Panc1 (cell line): ENCODE measurements around the gene GPR152. TPM values are rescaled to one million over a fixed set of nuclear protein-coding genes. Genes with fewer than 3 reads are reported as not detected.
"Not testable (repeated sequence)": the region's sequence is repeated elsewhere in the genome, so short reads cannot be mapped to it uniquely, and the experiment has no call there.

Experiments
- ATAC-seq: fragments of 200-7000 bp; cut with Tn5 transposase; 2 replicates; pipeline ENCODE4 v1.9.1; 2020; ENCODE audit warnings: mild to moderate bottlenecking, moderate library complexity
- BruUV-seq: library from RNA; stranded (reverse); fragments of 400-500 nt; replicated peaks from 2 replicates; lab custom pipeline; 2021; lab: Mats Ljungman, UMichigan
- CTCF ChIA-PET: fragments of 300-600 bp; sonication (Branson Sonifier 250); formaldehyde crosslinking; loops from one replicate; lab custom pipeline; 2022; ENCODE audit warnings: antibody characterized with exemption; lab: Charles Lee
- POLR2A ChIA-PET: fragments of 300-600 bp; sonication (Branson Sonifier 250); formaldehyde crosslinking; loops from one replicate; lab custom pipeline; 2022; ENCODE audit warnings: antibody characterized with exemption; lab: Charles Lee
- DNase-seq: peaks from one replicate; pipeline ENCODE4 v3.0.0-alpha.2; 2010; ENCODE audit warnings: low read depth, low spot score
- H3K27ac ChIP-seq: 2 replicates; pipeline ENCODE4 v1.5.1; 2011; ENCODE audit warnings: mild to moderate bottlenecking, low read length, inconsistent platforms
- H3K27me3 ChIP-seq: fragments of 200-500 bp; sonication (Bioruptor generic); 2 replicates; pipeline ENCODE4 v1.6.0; 2014; ENCODE audit warnings: low read length, inconsistent platforms; ENCODE audit not compliant: control insufficient read depth, insufficient read depth
- H3K36me3 ChIP-seq: fragments of 200-500 bp; sonication (Bioruptor generic); 2 replicates; pipeline ENCODE4 v1.5.1; 2014; ENCODE audit warnings: inconsistent platforms, mild to moderate bottlenecking, low read length, moderate library complexity; ENCODE audit not compliant: control insufficient read depth, insufficient read depth
- H3K4me1 ChIP-seq: 2 replicates; pipeline ENCODE4 v1.5.1; 2011; ENCODE audit warnings: inconsistent platforms, mild to moderate bottlenecking, low read length, moderate library complexity; ENCODE audit not compliant: control insufficient read depth, insufficient read depth
- H3K4me3 ChIP-seq, 2 experiments: 2 replicates each; pipeline ENCODE4 v1.5.1; 2011 to 2012; ENCODE audit warnings: low read depth in 2 of 2, low read length in 2 of 2, mild to moderate bottlenecking in 2 of 2, inconsistent platforms in 1 of 2, moderate library complexity in 1 of 2
- H3K9me3 ChIP-seq: fragments of 200-500 bp; sonication (Bioruptor generic); 2 replicates; pipeline ENCODE4 v1.5.1; 2014; ENCODE audit warnings: low read depth, mild to moderate bottlenecking, inconsistent platforms, low read length, moderate library complexity; ENCODE audit not compliant: control insufficient read depth, insufficient read depth
- CTCF ChIP-seq: fragments of 450-650 bp; IDR thresholded peaks from 2 replicates; pipeline ENCODE4 v1.5.1; 2017; ENCODE audit warnings: mild to moderate bottlenecking
- POLR2AphosphoS5 ChIP-seq: IDR thresholded peaks from 2 replicates; pipeline ENCODE4 v1.6.1; 2012; ENCODE audit warnings: mild to moderate bottlenecking, low read depth, low read length, moderate library complexity
- REST ChIP-seq, 2 experiments: IDR thresholded peaks; 2 replicates each; pipeline ENCODE4 v1.6.1; 2011 to 2012; ENCODE audit warnings: low read depth in 2 of 2, control low read depth in 1 of 2, low read length in 1 of 2, mild to moderate bottlenecking in 1 of 2, moderate library complexity in 1 of 2; ENCODE audit not compliant: insufficient read depth in 1 of 2
- SIN3A ChIP-seq: IDR thresholded peaks from 2 replicates; pipeline ENCODE4 v1.6.1; 2012; ENCODE audit warnings: low read depth, mild to moderate bottlenecking, low read length, moderate library complexity, borderline replicate concordance; ENCODE audit not compliant: insufficient read depth
- TCF7L2 ChIP-seq: IDR thresholded peaks from 2 replicates; pipeline ENCODE4 v1.6.1; 2011; ENCODE audit warnings: mild to moderate bottlenecking, low read depth, low read length, inconsistent platforms
- in situ Hi-C: cut with HindIII; loops from 2 replicates; pipeline ENCODE4 v1.10.0; 2016; ENCODE audit warnings: low sequenced_read_pairs, low pct_unique_long_range_greater_than_20kb
- intact Hi-C: fragments of 100-400 bp; cut with micrococcal nuclease; formaldehyde crosslinking; loops from one replicate; pipeline ENCODE4 v1.10.0; 2022; ENCODE audit not compliant: unreplicated experiment
- total RNA-seq: library from RNA; stranded (reverse); gene quantifications from one replicate; pipeline ENCODE4 v1.2.1, GENCODE V29; 2021; ENCODE audit not compliant: unreplicated experiment

GPR152 gene
- total RNA-seq, 1 experiment from 2014 or later: not detected

DNA sequence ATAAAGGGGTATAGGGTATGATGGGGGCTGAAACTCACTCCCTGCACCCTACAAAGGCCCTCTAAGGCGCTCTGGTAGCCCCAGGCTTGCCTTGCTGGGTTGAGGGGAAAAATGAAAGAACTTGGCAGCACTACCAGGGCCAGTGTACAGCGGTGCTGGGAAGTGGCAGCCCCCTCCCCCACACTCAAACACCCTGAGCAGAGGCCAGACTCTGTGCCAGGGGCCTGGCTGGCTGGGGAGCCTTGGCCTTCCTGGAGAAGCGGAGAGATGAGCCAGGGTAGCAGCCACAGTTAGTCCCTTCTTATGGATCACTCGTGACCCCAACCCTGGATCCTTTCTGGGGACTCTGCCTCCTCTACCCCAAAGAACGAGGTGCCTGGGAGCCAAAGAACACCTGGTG, 13.8 kb upstream of the GPR152 start:
- Histone ChIP-seq H3K4me1 (peaks cover 43% of the 10 kb centered on the region), H3K9me3 (no peaks in the 10 kb centered on the region), H3K4me3 (no peak overlapping the region), H3K36me3 (peaks cover 2% of the 10 kb centered on the region; the same call in 1 of the 2 replicates), H3K27ac (peak overlapping the region; percentile 52), H3K27me3 (no peaks in the 10 kb centered on the region)
- intact Hi-C loops: no loop called here
- ChIA-PET CTCF (no interaction called here), POLR2A (no interaction called here)
- in situ Hi-C loops: no loop called here
- ATAC-seq (no peak), DNase-seq (no peak)
- TF ChIP-seq SIN3A: no peak
- TF ChIP-seq TCF7L2: no peak
- no peak for TF ChIP-seq CTCF
- no peak for TF ChIP-seq POLR2AphosphoS5
- no peak for TF ChIP-seq REST (IDR thresholded peaks at IDR 0.05; ENCODE audit: insufficient read depth in 1 of 2, low read depth in 2 of 2, low read length in 1 of 2)
- no TSS peak for BruUV-seq

DNA sequence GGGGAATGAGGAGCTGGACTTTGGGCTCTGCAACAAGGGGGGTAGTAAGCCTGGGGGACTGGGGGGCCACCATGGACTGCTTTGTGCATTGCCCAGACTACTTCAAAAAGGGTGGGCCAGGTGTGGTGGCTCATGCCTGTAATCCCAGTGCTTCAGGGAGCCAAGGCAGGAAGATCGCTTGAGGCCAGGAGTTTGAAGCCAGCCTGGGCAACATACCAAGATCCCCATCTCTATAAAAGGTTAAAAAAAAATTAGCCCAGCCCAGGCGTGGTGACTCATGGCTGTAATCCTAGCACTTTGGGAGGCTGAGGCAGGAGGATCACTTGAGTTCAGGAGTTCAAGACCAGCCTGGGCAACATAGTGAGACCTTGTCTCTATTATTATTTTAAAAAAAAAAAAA, 13.0 kb upstream of the GPR152 start:
- Histone ChIP-seq H3K27ac (peak overlapping the region; percentile 89), H3K4me1 (peaks cover 43% of the 10 kb centered on the region), H3K4me3 (peak overlapping the region; percentile 54 to 55)
- H3K27me3 ChIP-seq, ATAC-seq, H3K9me3 ChIP-seq, H3K36me3 ChIP-seq, intact Hi-C loops, DNase-seq, in situ Hi-C loops: not testable (repeated sequence)
- POLR2A ChIA-PET: interaction anchor here (0.6 kb wide), 1 partner anchor 907 kb away, joined by 4 read pairs; no protein-coding TSS in a partner anchor
- CTCF ChIA-PET: interaction anchor here (0.6 kb wide), 3 partner anchors 27 to 169 kb away, joined by 3 to 4 read pairs (median 3); no protein-coding TSS in a partner anchor
- BruUV-seq: TSS peak; percentile 87

GRCh38 chr11:67465189-67465510, 12.6 kb upstream of the GPR152 start:
- DNase-seq (no peak), ATAC-seq (no peak)

More at GRCh38 chr11:67465189-67465510, 12.6 kb upstream of the GPR152 start:
- intact Hi-C loops: no loop called here
- Histone ChIP-seq H3K9me3 (no peaks in the 10 kb centered on the region), H3K27ac (peak overlapping the region; percentile 89), H3K36me3 (peaks cover 2% of the 10 kb centered on the region; the same call in 1 of the 2 replicates), H3K4me3 (peak overlapping the region; percentile 54 to 55), H3K27me3 (no peaks in the 10 kb centered on the region), H3K4me1 (peaks cover 43% of the 10 kb centered on the region)
- no TSS peak for BruUV-seq
- POLR2A ChIA-PET: interaction anchor here (0.6 kb wide), 1 partner anchor 907 kb away, joined by 4 read pairs; no protein-coding TSS in a partner anchor
- in situ Hi-C loops: no loop called here
- CTCF ChIA-PET: interaction anchor here (0.6 kb wide), 3 partner anchors 26 to 169 kb away, joined by 3 to 4 read pairs (median 3); no protein-coding TSS in a partner anchor
- TF ChIP-seq REST (IDR thresholded peaks at IDR 0.05; ENCODE audit: insufficient read depth in 1 of 2, low read depth in 2 of 2, low read length in 1 of 2) (no peak), CTCF (no peak), SIN3A (no peak), TCF7L2 (no peak), POLR2AphosphoS5 (no peak)
